GM18526 (cell line): ENCODE results near the gene CCDC85C.

Experiments used
- POLR2A ChIP-seq: IDR thresholded peaks from 3 replicates; pipeline ENCODE4 v1.6.1; 2011; ENCODE audit not compliant: insufficient read length; ENCODE audit errors: extremely low read depth

Gene CCDC85C

GRCh38 chr14:99540196-99541032 is 63.6 kb downstream of the CCDC85C start:
- TF ChIP-seq POLR2A = no peak

- no peak for TF ChIP-seq POLR2A
Observed at GRCh38 chr14:99539491-99539890, 64.5 kb downstream of the CCDC85C start.

GRCh38 chr14:99538733-99539132 is 65.3 kb downstream of the CCDC85C start:
- TF ChIP-seq POLR2A = no peak

GRCh38 chr14:99538275-99538674 is 65.7 kb downstream of the CCDC85C start:
- no peak for TF ChIP-seq POLR2A

- no peak for TF ChIP-seq POLR2A
Observed at GRCh38 chr14:99537399-99537798, 66.6 kb downstream of the CCDC85C start.

GRCh38 chr14:99535908-99536778 is 67.9 kb downstream of the CCDC85C start:
- TF ChIP-seq POLR2A = no peak

GRCh38 chr14:99535448-99535847 is 68.6 kb downstream of the CCDC85C start:
- TF ChIP-seq POLR2A = no peak

- no peak for TF ChIP-seq POLR2A
Observed at GRCh38 chr14:99534863-99535262, 69.1 kb downstream of the CCDC85C start.

GRCh38 chr14:99534333-99534732 is 69.7 kb downstream of the CCDC85C start:
- no peak for TF ChIP-seq POLR2A

- TF ChIP-seq POLR2A = no peak
Observed at GRCh38 chr14:99532310-99532709, 71.7 kb downstream of the CCDC85C start.

GRCh38 chr14:99531251-99532096 is 72.5 kb downstream of the CCDC85C start:
- TF ChIP-seq POLR2A = no peak

GRCh38 chr14:99530407-99531155 is 73.4 kb downstream of the CCDC85C start:
- no peak for TF ChIP-seq POLR2A

- TF ChIP-seq POLR2A = no peak
Observed at GRCh38 chr14:99529899-99530298, 74.1 kb downstream of the CCDC85C start.

GRCh38 chr14:99527427-99528076 is 76.5 kb downstream of the CCDC85C start:
- TF ChIP-seq POLR2A = no peak
